WTC11 (cell line): ENCODE results near the gene MRPL20. TPM values are rescaled to one million over a fixed set of nuclear protein-coding genes. Genes with fewer than 3 reads are reported as not detected.

Source experiments
- ATF1 ChIP-seq: sonication (generic); formaldehyde crosslinking; IDR thresholded peaks from 2 replicates; pipeline ENCODE4 v1.8.1; 2023; ENCODE audit warnings: mild to moderate bottlenecking, moderate library complexity, missing genetic modification reagents
- CREM ChIP-seq: sonication (generic); formaldehyde crosslinking; IDR thresholded peaks from 2 replicates; pipeline ENCODE4 v1.8.1; 2022; ENCODE audit warnings: mild to moderate bottlenecking, missing genetic modification reagents, moderate library complexity
- E2F4 ChIP-seq: sonication (generic); formaldehyde crosslinking; IDR thresholded peaks from 2 replicates; pipeline ENCODE4 v1.8.1; 2022; ENCODE audit warnings: low read depth, mild to moderate bottlenecking, moderate library complexity, missing genetic modification reagents, borderline replicate concordance
- ESRRA ChIP-seq: sonication (generic); formaldehyde crosslinking; IDR thresholded peaks from 2 replicates; pipeline ENCODE4 v1.8.1; 2022; ENCODE audit warnings: mild to moderate bottlenecking, missing genetic modification reagents, borderline replicate concordance
- FOXK1 ChIP-seq: sonication (generic); formaldehyde crosslinking; IDR thresholded peaks from 2 replicates; pipeline ENCODE4 v1.8.0; 2022; ENCODE audit warnings: mild to moderate bottlenecking, moderate library complexity, missing genetic modification reagents
- GABPB1 ChIP-seq: sonication (generic); formaldehyde crosslinking; IDR thresholded peaks from 2 replicates; pipeline ENCODE4 v1.8.1; 2023; ENCODE audit warnings: mild to moderate bottlenecking, missing genetic modification reagents
- GTF2I ChIP-seq: fragments of 250-450 bp; sonication (Bioruptor Pico); conservative IDR thresholded peaks from 2 replicates; pipeline ENCODE4 v1.4.0; 2021; ENCODE audit warnings: mild to moderate bottlenecking
- KAT7 ChIP-seq: sonication (generic); formaldehyde crosslinking; IDR thresholded peaks from 2 replicates; pipeline ENCODE4 v1.8.1; 2023; ENCODE audit warnings: missing genetic modification reagents, mild to moderate bottlenecking, borderline replicate concordance
- MAX ChIP-seq: sonication (generic); formaldehyde crosslinking; IDR thresholded peaks from 2 replicates; pipeline ENCODE4 v1.8.0; 2022; ENCODE audit warnings: mild to moderate bottlenecking, missing genetic modification reagents
- MLX ChIP-seq: sonication (generic); formaldehyde crosslinking; IDR thresholded peaks from 2 replicates; pipeline ENCODE4 v1.8.1; 2023; ENCODE audit warnings: mild to moderate bottlenecking, missing genetic modification reagents, moderate library complexity
- MYBL2 ChIP-seq: sonication (generic); formaldehyde crosslinking; IDR thresholded peaks from 2 replicates; pipeline ENCODE4 v1.8.1; 2023; ENCODE audit warnings: mild to moderate bottlenecking, moderate library complexity, missing genetic modification reagents
- NFE2L1 ChIP-seq: sonication (generic); formaldehyde crosslinking; IDR thresholded peaks from 2 replicates; pipeline ENCODE4 v1.8.1; 2023; ENCODE audit warnings: missing genetic modification reagents
- NR2C2 ChIP-seq: sonication (generic); formaldehyde crosslinking; IDR thresholded peaks from 2 replicates; pipeline ENCODE4 v1.8.0; 2022; ENCODE audit warnings: mild to moderate bottlenecking, missing genetic modification reagents
- PRRX2 ChIP-seq: fragments of 250-450 bp; sonication (Bioruptor Pico); IDR thresholded peaks from 2 replicates; pipeline ENCODE4 v1.8.0; 2021; ENCODE audit warnings: mild to moderate bottlenecking
- SMAD3 ChIP-seq: sonication (generic); formaldehyde crosslinking; IDR thresholded peaks from 2 replicates; pipeline ENCODE4 v1.8.0; 2022; ENCODE audit warnings: missing genetic modification reagents, mild to moderate bottlenecking, borderline replicate concordance
- SP1 ChIP-seq: sonication (generic); formaldehyde crosslinking; conservative IDR thresholded peaks from 2 replicates; pipeline ENCODE4 v1.8.1; 2022; ENCODE audit warnings: missing genetic modification reagents
- ZBTB21 ChIP-seq: sonication (generic); formaldehyde crosslinking; IDR thresholded peaks from 2 replicates; pipeline ENCODE4 v1.8.1; 2023; ENCODE audit warnings: mild to moderate bottlenecking, missing genetic modification reagents, borderline replicate concordance
- ZNF263 ChIP-seq: sonication (generic); formaldehyde crosslinking; IDR thresholded peaks from 2 replicates; pipeline ENCODE4 v1.8.1; 2022; ENCODE audit warnings: low read depth, mild to moderate bottlenecking, moderate library complexity, missing genetic modification reagents
- total RNA-seq: library from RNA; stranded (reverse); gene quantifications from 3 replicates; pipeline ENCODE4 v1.2.3, GENCODE V29; 2021
- TF ChIP-seq, protein P1 (sequence below): sonication (generic); formaldehyde crosslinking; IDR thresholded peaks from 2 replicates; pipeline ENCODE4 v1.8.1; 2023; ENCODE audit warnings: mild to moderate bottlenecking, missing genetic modification reagents
- TF ChIP-seq, protein P2 (sequence below): fragments of 250-450 bp; sonication (Bioruptor Pico); conservative IDR thresholded peaks from 2 replicates; pipeline ENCODE4 v1.9.0; 2021; ENCODE audit warnings: mild to moderate bottlenecking
- TF ChIP-seq, protein P3 (sequence below): fragments of 200-600 bp; IDR thresholded peaks from 2 replicates; pipeline ENCODE4 v1.8.0; 2022; ENCODE audit warnings: antibody characterized with exemption
- TF ChIP-seq, protein P4 (sequence below): sonication (generic); formaldehyde crosslinking; conservative IDR thresholded peaks from 2 replicates; pipeline ENCODE4 v1.8.1; 2022; ENCODE audit warnings: mild to moderate bottlenecking, missing genetic modification reagents
- TF ChIP-seq, protein P5 (sequence below): sonication (generic); formaldehyde crosslinking; IDR thresholded peaks from 2 replicates; pipeline ENCODE4 v1.8.1; 2023; ENCODE audit warnings: mild to moderate bottlenecking, moderate library complexity, missing genetic modification reagents
- TF ChIP-seq, protein P6 (sequence below): sonication (generic); formaldehyde crosslinking; IDR thresholded peaks from 2 replicates; pipeline ENCODE4 v1.8.0; 2023; ENCODE audit warnings: missing genetic modification reagents, mild to moderate bottlenecking, borderline replicate concordance

Gene MRPL20
- total RNA-seq, 1 experiment from 2014 or later, result 156 TPM

DNA sequence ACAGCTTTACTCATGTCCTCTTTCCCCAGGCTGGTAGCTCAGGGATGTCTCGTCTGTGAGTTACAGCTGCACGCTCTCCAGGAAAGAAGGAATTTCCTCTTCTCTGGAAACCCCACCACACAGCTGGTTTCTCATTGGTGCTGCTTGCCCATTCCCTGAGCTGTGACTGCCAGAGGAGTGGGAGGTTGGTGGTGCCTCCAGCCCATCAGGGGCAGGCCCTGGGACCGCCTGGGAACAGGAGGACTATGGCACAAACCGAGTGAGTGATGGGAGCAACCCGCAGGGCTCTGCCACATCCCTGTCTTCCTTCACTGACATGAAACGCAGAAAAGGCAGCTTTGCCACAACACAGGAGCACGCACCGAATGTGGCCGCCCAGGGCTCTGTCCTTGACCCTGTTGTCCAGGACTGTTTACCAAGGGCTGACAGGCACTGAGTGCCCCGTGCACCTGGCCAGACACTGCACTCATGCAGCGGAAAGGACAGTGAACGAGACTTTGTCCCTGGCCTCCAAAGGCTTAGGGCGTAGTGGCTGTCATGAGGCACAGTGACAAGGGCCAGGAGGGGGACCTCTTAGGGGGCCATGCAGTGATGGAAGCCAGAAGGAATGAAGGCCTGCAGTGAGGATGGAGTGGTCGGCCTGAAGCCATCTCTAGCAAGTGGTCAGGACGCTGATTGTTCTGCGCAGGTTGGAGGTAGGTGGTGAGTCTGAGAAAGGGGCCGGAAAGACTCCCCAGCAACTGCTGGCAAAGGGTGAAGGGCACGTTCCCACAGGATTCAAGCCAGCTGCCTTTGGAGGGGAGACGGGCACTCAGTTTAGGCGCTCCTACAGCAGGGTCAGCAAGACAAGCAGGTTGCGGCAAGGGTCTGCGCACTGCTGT lies 6.3 kb downstream of the MRPL20 start (continued):
- TF ChIP-seq, protein P1, sequence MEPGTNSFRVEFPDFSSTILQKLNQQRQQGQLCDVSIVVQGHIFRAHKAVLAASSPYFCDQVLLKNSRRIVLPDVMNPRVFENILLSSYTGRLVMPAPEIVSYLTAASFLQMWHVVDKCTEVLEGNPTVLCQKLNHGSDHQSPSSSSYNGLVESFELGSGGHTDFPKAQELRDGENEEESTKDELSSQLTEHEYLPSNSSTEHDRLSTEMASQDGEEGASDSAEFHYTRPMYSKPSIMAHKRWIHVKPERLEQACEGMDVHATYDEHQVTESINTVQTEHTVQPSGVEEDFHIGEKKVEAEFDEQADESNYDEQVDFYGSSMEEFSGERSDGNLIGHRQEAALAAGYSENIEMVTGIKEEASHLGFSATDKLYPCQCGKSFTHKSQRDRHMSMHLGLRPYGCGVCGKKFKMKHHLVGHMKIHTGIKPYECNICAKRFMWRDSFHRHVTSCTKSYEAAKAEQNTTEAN (CRISPR knock-in tag), result no peak
- TF ChIP-seq CREM (CRISPR knock-in tag), result no peak
- TF ChIP-seq, protein P2, sequence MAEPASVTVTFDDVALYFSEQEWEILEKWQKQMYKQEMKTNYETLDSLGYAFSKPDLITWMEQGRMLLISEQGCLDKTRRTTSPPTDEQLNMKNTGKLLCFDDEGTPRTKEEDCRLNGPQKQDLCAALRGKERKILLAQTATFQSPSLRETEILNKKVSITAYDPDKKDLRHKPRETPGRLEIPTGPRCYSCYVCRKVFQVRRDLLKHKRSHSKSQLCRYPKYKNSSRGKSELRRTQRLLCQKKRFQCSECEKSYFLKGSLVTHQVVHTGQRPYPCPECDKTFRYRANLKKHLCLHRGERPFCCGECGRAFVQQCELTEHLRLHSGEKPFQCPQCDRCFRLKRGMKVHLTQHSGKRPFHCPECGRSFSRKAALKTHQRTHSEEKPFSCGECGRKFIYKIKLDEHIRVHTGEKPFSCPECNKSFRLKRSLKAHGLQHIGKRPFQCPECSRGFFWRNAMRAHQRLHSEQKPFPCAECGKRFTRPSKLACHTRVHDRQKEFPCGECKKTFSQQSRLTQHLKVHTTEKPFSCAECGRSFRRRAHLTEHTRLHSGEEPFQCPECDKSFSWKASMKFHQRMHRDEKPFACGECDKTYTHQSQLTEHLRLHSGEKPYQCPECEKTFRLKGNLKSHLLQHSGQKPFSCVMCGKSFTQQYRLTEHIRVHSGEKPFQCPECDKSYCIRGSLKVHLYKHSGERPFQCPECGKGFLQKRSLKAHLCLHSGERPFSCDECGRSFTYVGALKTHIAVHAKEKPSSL, result no peak
- TF ChIP-seq E2F4 (CRISPR knock-in tag), result no peak
- TF ChIP-seq, protein P3, sequence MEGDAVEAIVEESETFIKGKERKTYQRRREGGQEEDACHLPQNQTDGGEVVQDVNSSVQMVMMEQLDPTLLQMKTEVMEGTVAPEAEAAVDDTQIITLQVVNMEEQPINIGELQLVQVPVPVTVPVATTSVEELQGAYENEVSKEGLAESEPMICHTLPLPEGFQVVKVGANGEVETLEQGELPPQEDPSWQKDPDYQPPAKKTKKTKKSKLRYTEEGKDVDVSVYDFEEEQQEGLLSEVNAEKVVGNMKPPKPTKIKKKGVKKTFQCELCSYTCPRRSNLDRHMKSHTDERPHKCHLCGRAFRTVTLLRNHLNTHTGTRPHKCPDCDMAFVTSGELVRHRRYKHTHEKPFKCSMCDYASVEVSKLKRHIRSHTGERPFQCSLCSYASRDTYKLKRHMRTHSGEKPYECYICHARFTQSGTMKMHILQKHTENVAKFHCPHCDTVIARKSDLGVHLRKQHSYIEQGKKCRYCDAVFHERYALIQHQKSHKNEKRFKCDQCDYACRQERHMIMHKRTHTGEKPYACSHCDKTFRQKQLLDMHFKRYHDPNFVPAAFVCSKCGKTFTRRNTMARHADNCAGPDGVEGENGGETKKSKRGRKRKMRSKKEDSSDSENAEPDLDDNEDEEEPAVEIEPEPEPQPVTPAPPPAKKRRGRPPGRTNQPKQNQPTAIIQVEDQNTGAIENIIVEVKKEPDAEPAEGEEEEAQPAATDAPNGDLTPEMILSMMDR, result no peak
- no peak for TF ChIP-seq NFE2L1 (CRISPR knock-in tag)
- TF ChIP-seq, protein P4, sequence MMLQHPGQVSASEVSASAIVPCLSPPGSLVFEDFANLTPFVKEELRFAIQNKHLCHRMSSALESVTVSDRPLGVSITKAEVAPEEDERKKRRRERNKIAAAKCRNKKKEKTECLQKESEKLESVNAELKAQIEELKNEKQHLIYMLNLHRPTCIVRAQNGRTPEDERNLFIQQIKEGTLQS (CRISPR knock-in tag), result no peak
- no peak for TF ChIP-seq GTF2I (CRISPR knock-in tag)
- TF ChIP-seq, protein P5, sequence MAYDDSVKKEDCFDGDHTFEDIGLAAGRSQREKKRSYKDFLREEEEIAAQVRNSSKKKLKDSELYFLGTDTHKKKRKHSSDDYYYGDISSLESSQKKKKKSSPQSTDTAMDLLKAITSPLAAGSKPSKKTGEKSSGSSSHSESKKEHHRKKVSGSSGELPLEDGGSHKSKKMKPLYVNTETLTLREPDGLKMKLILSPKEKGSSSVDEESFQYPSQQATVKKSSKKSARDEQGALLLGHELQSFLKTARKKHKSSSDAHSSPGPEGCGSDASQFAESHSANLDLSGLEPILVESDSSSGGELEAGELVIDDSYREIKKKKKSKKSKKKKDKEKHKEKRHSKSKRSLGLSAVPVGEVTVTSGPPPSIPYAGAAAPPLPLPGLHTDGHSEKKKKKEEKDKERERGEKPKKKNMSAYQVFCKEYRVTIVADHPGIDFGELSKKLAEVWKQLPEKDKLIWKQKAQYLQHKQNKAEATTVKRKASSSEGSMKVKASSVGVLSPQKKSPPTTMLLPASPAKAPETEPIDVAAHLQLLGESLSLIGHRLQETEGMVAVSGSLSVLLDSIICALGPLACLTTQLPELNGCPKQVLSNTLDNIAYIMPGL, result no peak
- TF ChIP-seq KAT7 (CRISPR knock-in tag), result no peak
- TF ChIP-seq MAX (CRISPR knock-in tag), result no peak
- TF ChIP-seq ZBTB21 (CRISPR knock-in tag), result no peak
- no peak for TF ChIP-seq ESRRA
- TF ChIP-seq SP1, result no peak
- TF ChIP-seq PRRX2 (CRISPR knock-in tag), result no peak
- no peak for TF ChIP-seq MYBL2 (CRISPR knock-in tag)
- TF ChIP-seq, protein P6, sequence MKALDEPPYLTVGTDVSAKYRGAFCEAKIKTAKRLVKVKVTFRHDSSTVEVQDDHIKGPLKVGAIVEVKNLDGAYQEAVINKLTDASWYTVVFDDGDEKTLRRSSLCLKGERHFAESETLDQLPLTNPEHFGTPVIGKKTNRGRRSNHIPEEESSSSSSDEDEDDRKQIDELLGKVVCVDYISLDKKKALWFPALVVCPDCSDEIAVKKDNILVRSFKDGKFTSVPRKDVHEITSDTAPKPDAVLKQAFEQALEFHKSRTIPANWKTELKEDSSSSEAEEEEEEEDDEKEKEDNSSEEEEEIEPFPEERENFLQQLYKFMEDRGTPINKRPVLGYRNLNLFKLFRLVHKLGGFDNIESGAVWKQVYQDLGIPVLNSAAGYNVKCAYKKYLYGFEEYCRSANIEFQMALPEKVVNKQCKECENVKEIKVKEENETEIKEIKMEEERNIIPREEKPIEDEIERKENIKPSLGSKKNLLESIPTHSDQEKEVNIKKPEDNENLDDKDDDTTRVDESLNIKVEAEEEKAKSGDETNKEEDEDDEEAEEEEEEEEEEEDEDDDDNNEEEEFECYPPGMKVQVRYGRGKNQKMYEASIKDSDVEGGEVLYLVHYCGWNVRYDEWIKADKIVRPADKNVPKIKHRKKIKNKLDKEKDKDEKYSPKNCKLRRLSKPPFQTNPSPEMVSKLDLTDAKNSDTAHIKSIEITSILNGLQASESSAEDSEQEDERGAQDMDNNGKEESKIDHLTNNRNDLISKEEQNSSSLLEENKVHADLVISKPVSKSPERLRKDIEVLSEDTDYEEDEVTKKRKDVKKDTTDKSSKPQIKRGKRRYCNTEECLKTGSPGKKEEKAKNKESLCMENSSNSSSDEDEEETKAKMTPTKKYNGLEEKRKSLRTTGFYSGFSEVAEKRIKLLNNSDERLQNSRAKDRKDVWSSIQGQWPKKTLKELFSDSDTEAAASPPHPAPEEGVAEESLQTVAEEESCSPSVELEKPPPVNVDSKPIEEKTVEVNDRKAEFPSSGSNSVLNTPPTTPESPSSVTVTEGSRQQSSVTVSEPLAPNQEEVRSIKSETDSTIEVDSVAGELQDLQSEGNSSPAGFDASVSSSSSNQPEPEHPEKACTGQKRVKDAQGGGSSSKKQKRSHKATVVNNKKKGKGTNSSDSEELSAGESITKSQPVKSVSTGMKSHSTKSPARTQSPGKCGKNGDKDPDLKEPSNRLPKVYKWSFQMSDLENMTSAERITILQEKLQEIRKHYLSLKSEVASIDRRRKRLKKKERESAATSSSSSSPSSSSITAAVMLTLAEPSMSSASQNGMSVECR (CRISPR knock-in tag), result no peak
- TF ChIP-seq SMAD3, result no peak
- no peak for TF ChIP-seq ZNF263 (CRISPR knock-in tag)
- 0 out of 2 replicates have a peak, but pooled peaks have one; percentile 31 for TF ChIP-seq ATF1 (CRISPR knock-in tag)
- TF ChIP-seq MLX (CRISPR knock-in tag), result peak; percentile 61; the same call in 1 of the 2 replicates
- TF ChIP-seq GABPB1 (CRISPR knock-in tag), result peak; percentile 83
- no peak for TF ChIP-seq FOXK1 (CRISPR knock-in tag)
- TF ChIP-seq NR2C2 (CRISPR knock-in tag), result no peak
